ENCODE data around the gene DNAJC17. TPM values are rescaled to one million over a fixed set of nuclear protein-coding genes. Genes with fewer than 3 reads are reported as not detected.

DNAJC17 gene
- polyA plus RNA-seq, 1 donor from 2014 or later: 79.6 TPM

GRCh38 chr15:40766194-40766815 is 41.0 kb downstream of the DNAJC17 start:
- Histone ChIP-seq H3K9me2 (ENCODE audit: insufficient read depth, low read length) (no peaks in the 10 kb centered on the region), H3K27ac (ENCODE audit: low read length) (no peak overlapping the region), H3K79me2 (replicated peaks; ENCODE audit: insufficient read depth, low read length) (no peaks in the 10 kb centered on the region), H3K4me2 (ENCODE audit: low read length) (no peak overlapping the region), H4K20me1 (ENCODE audit: insufficient read depth) (no peaks in the 10 kb centered on the region), H3K9ac (ENCODE audit: low read length) (no peak overlapping the region), H2AFZ (ENCODE audit: low read depth, low read length) (no peak overlapping the region), H3K36me3 (ENCODE audit: insufficient read depth, low read length) (no peaks in the 10 kb centered on the region), H3K27me3 (ENCODE audit: insufficient read depth, low read depth, low read length) (peaks cover 21% of the 10 kb centered on the region), H3F3A (ENCODE audit: insufficient read depth, low read length, poor library complexity, severe bottlenecking) (no peaks in the 10 kb centered on the region), H3K4me3 (ENCODE audit: low read length) (no peak overlapping the region), H3K9me3 (ENCODE audit: low read length) (no peaks in the 10 kb centered on the region)
- TF ChIP-seq SMC3 (conservative IDR thresholded peaks at IDR 0.05; ENCODE audit: poor library complexity): no peak
- TF ChIP-seq, protein P1, sequence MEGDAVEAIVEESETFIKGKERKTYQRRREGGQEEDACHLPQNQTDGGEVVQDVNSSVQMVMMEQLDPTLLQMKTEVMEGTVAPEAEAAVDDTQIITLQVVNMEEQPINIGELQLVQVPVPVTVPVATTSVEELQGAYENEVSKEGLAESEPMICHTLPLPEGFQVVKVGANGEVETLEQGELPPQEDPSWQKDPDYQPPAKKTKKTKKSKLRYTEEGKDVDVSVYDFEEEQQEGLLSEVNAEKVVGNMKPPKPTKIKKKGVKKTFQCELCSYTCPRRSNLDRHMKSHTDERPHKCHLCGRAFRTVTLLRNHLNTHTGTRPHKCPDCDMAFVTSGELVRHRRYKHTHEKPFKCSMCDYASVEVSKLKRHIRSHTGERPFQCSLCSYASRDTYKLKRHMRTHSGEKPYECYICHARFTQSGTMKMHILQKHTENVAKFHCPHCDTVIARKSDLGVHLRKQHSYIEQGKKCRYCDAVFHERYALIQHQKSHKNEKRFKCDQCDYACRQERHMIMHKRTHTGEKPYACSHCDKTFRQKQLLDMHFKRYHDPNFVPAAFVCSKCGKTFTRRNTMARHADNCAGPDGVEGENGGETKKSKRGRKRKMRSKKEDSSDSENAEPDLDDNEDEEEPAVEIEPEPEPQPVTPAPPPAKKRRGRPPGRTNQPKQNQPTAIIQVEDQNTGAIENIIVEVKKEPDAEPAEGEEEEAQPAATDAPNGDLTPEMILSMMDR (IDR thresholded peaks at IDR 0.05; ENCODE audit: poor library complexity, severe bottlenecking): no peak
- TF ChIP-seq EZH2 (IDR thresholded peaks at IDR 0.05; ENCODE audit: borderline replicate concordance, insufficient read depth, low read length, poor library complexity, severe bottlenecking): no peak

GRCh38 chr15:40764629-40765103 is 42.6 kb downstream of the DNAJC17 start:
- H4K20me1 ChIP-seq (ENCODE audit: insufficient read depth): no peaks in the 10 kb centered on the region
- no peak overlapping the region for H3K9ac ChIP-seq (ENCODE audit: low read length)
- no peak overlapping the region for H3K4me2 ChIP-seq (ENCODE audit: low read length)

DNA sequence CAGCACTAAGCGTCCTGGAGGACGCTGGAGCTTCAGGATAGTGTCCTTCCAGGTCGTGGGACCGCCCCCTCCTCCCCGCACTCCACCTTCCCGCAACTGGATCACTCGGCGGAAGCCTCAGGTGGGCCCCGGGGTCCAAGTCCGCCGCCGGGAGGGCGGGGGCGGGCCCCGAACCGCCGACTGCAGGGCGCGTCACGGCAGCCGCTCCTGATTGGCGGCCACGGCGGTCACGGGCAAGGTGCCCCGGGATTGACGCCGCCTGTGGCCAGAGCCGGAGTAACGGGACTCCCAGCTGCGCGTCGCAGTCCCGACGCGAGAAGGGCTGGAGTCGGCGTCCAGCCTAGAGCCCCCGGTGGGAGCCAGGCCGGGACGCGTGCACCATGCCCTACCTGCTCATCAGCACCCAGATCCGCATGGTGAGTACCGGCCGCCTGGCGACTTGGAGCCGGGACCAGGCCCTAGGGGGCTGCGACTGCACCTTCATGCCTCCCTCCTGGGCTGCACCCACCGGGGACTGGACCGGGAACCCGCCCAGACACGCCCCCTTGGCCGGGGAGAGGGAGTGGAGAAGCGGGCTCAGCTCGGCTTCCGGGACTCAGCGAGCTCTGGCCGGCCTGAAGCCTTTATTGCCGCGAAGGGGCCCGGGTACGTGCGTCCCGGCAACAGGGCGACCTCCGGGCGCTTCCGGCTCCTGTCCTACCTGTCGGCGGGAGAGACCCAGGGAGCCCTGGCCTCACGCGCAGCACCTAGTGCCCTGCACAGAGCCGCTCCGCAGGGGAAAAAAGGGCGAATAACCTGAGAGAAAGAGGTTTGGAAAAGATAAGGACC is 43.3 kb downstream of the DNAJC17 start, which contains the start of gene GCHFR:
Gene GCHFR (plus strand): TSS at position 268 of the 828 bp plus-strand sequence. CDS start 113 bp downstream, at position 381.
- H3F3A ChIP-seq (ENCODE audit: insufficient read depth, low read length, poor library complexity, severe bottlenecking): no peaks in the 10 kb centered on the region
- peak within 1 kb of the TSS; percentile 30 for H3K9ac ChIP-seq (ENCODE audit: low read length)
- no peak within 1 kb of the TSS for H3K27ac ChIP-seq (ENCODE audit: low read length)

More at GRCh38 chr15:40764629-40765103, 42.6 kb downstream of the DNAJC17 start:
- H3K27ac ChIP-seq (ENCODE audit: low read length): no peak overlapping the region
- H3K9me3 ChIP-seq (ENCODE audit: low read length): no peaks in the 10 kb centered on the region
- no peaks in the 10 kb centered on the region for H3K36me3 ChIP-seq (ENCODE audit: insufficient read depth, low read length)
- no peaks in the 10 kb centered on the region for H3F3A ChIP-seq (ENCODE audit: insufficient read depth, low read length, poor library complexity, severe bottlenecking)
- H3K27me3 ChIP-seq (ENCODE audit: insufficient read depth, low read depth, low read length): peaks cover 21% of the 10 kb centered on the region
- H3K9me2 ChIP-seq (ENCODE audit: insufficient read depth, low read length): no peaks in the 10 kb centered on the region
- peak overlapping the region; percentile 72 for H3K4me3 ChIP-seq (ENCODE audit: low read length)
- H2AFZ ChIP-seq (ENCODE audit: low read depth, low read length): no peak overlapping the region
- no peaks in the 10 kb centered on the region for H3K79me2 ChIP-seq (replicated peaks; ENCODE audit: insufficient read depth, low read length)
- TF ChIP-seq EP300 (conservative IDR thresholded peaks at IDR 0.05; ENCODE audit: poor library complexity, severe bottlenecking) (no peak), RAD21 (conservative IDR thresholded peaks at IDR 0.05) (no peak), SMC3 (conservative IDR thresholded peaks at IDR 0.05; ENCODE audit: poor library complexity) (no peak), MXI1 (conservative IDR thresholded peaks at IDR 0.05; ENCODE audit: poor library complexity, severe bottlenecking) (no peak), POLR2AphosphoS5 (IDR thresholded peaks at IDR 0.05) (no peak)

More for the DNA sequence above, 43.3 kb downstream of the DNAJC17 start, which contains the start of gene GCHFR:
- Histone ChIP-seq H3K9me2 (ENCODE audit: insufficient read depth, low read length) (no peaks in the 10 kb centered on the region), H3K27me3 (ENCODE audit: insufficient read depth, low read depth, low read length) (peaks cover 21% of the 10 kb centered on the region), H3K4me2 (ENCODE audit: low read length) (no peak within 1 kb of the TSS), H3K4me3 (ENCODE audit: low read length) (peak within 1 kb of the TSS; percentile 72), H4K20me1 (ENCODE audit: insufficient read depth) (no peaks in the 10 kb centered on the region), H2AFZ (ENCODE audit: low read depth, low read length) (peak within 1 kb of the TSS; percentile 12), H3K79me2 (replicated peaks; ENCODE audit: insufficient read depth, low read length) (no peaks in the 10 kb centered on the region), H3K36me3 (ENCODE audit: insufficient read depth, low read length) (no peaks in the 10 kb centered on the region), H3K9me3 (ENCODE audit: low read length) (no peaks in the 10 kb centered on the region)
- TF ChIP-seq POLR2AphosphoS5 (IDR thresholded peaks at IDR 0.05) (peak; percentile 7), EP300 (conservative IDR thresholded peaks at IDR 0.05; ENCODE audit: poor library complexity, severe bottlenecking) (no peak), SMC3 (conservative IDR thresholded peaks at IDR 0.05; ENCODE audit: poor library complexity) (no peak), RAD21 (conservative IDR thresholded peaks at IDR 0.05) (peak; percentile 16), TAF1 (IDR thresholded peaks at IDR 0.05; ENCODE audit: low read depth) (no peak), MXI1 (conservative IDR thresholded peaks at IDR 0.05; ENCODE audit: poor library complexity, severe bottlenecking) (peak; percentile 50), EZH2 (IDR thresholded peaks at IDR 0.05; ENCODE audit: borderline replicate concordance, insufficient read depth, low read length, poor library complexity, severe bottlenecking) (no peak)
- TF ChIP-seq, protein P1 (IDR thresholded peaks at IDR 0.05; ENCODE audit: poor library complexity, severe bottlenecking): peak; percentile 55

All from neural cell (in vitro differentiated cells).